HK-2 (cell line): Measurements from ENCODE around the gene LOXL3.
"Not testable (repeated sequence)": the region's sequence is repeated elsewhere in the genome, so short reads cannot be mapped to it uniquely, and the experiment has no call there.

ENCODE experiments used
- DNase-seq: peaks from one replicate; pipeline ENCODE4 v3.0.0-alpha.2; 2018; ENCODE audit not compliant: unreplicated experiment

LOXL3 gene

GRCh38 chr2:74572178-74572925, 18.6 kb upstream of the LOXL3 start:
- no peak for DNase-seq

- DNase-seq: no peak
Observed at GRCh38 chr2:74571058-74571457, 17.3 kb upstream of the LOXL3 start.

GRCh38 chr2:74569686-74570085, 15.9 kb upstream of the LOXL3 start:
- DNase-seq: no peak

- DNase-seq: no peak
Observed at GRCh38 chr2:74567881-74568280, 14.1 kb upstream of the LOXL3 start.

GRCh38 chr2:74566754-74567085, 13.0 kb upstream of the LOXL3 start:
- no peak for DNase-seq

GRCh38 chr2:74566076-74566753, 12.5 kb upstream of the LOXL3 start:
- no peak for DNase-seq

GRCh38 chr2:74564222-74564621, 10.5 kb upstream of the LOXL3 start:
- DNase-seq: no peak

GRCh38 chr2:74562126-74562775, 8.5 kb upstream of the LOXL3 start:
- no peak for DNase-seq

- DNase-seq: not testable (repeated sequence)
Observed at GRCh38 chr2:74561022-74561421, 7.3 kb upstream of the LOXL3 start.

- DNase-seq: peak; percentile 61
Observed at GRCh38 chr2:74560591-74560990, 6.8 kb upstream of the LOXL3 start.

- DNase-seq: no peak
Observed at GRCh38 chr2:74559912-74560311, 6.2 kb upstream of the LOXL3 start.

GRCh38 chr2:74558284-74559230, 4.8 kb upstream of the LOXL3 start:
- DNase-seq: no peak

- DNase-seq: no peak
Observed at GRCh38 chr2:74556831-74557370, 3.2 kb upstream of the LOXL3 start.

- DNase-seq: no peak
Observed at GRCh38 chr2:74556159-74556558, 2.4 kb upstream of the LOXL3 start.

GRCh38 chr2:74555610-74556103, 1.9 kb upstream of the LOXL3 start:
- no peak for DNase-seq

- peak; percentile 51 for DNase-seq
Observed at GRCh38 chr2:74554820-74555531, 1.2 kb upstream of the LOXL3 start.

- no peak for DNase-seq
Observed at GRCh38 chr2:74552914-74553811, 579 bp downstream of the LOXL3 start.

- DNase-seq: no peak
Observed at GRCh38 chr2:74551942-74552913, 1.5 kb downstream of the LOXL3 start.

GRCh38 chr2:74551530-74551929, 2.2 kb downstream of the LOXL3 start:
- no peak for DNase-seq
